HFF-Myc (cell line): ENCODE results near the gene ELMOD3.

Experiments
- DNase-seq: peaks from one replicate; pipeline ENCODE4 v3.0.0-alpha.2; 2011; ENCODE audit warnings: low read depth; ENCODE audit errors: extremely low read depth
- H3K4me3 ChIP-seq: replicated peaks from 2 replicates; pipeline ENCODE4 v1.5.1; 2011; ENCODE audit warnings: low read depth, mild to moderate bottlenecking, control low read depth, low read length
- CTCF ChIP-seq: IDR thresholded peaks from 2 replicates; pipeline ENCODE4 v1.5.1; 2012; ENCODE audit warnings: mild to moderate bottlenecking, low read depth, low read length, control low read depth; ENCODE audit errors: missing control alignments

Gene ELMOD3

GRCh38 chr2:85429213-85429923 lies 74.8 kb downstream of the ELMOD3 start:
- no peak for DNase-seq
- no peak overlapping the region for H3K4me3 ChIP-seq
- TF ChIP-seq CTCF, result no peak

DNA sequence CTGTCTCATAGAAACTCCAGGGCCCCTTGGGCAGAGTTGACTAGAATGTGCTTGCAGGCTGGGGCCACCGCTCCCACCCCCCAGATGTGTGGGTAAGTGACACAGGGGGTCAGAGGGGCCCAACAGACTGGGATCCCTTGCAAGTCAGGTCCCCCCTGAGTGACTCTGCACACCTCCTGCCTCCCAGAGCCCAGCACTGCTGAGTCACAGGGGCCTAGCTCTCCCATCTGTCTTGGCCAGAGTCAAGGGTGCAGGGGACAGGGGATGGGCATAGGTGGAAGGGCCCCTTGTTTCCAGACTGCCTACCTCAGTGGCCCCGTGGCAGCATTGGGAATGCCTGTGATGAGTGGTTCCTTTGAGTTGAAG lies 75.3 kb downstream of the ELMOD3 start:
- DNase-seq, result no peak
- no peak for TF ChIP-seq CTCF
- H3K4me3 ChIP-seq, result no peak overlapping the region

DNA sequence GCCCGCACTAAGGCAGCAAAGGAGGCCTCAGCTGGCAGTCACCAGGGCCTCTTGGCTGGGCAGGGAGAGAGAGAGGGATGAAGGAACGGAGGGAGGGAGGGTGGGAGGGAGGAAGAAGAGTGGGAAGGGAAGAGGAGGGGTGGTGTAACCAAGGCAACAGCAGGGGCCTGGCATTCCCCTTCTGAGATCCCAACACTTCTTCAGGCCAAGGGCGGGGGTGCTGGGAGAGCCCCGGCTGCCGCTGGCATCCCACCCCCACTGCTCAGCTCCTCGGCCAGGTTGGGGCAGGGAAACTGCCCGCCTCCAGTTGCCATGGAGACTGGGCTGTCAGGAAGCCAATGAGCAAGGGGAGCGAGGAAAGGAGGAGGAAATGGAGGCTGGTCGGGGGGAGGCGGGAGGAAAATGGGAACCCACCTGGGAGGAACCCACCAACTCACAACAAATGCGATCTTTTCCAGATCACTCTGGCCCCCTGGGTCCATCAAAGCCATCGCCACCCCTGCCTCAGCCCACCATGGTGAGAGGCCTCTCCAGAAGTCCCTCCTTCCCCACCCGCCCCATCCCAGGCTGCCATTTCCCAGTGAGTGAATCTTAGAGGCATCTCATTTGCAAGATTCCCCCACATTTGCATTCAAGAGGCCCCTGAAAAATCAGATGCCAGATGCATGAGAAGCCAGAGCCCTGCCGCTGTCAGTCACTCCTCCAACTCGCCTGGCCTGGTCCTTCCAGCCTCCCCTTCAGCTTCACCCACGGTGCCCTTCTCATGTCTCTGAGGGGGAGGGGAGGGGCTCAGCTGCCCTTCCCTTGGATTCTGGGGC lies 76.4 kb downstream of the ELMOD3 start:
- H3K4me3 ChIP-seq, result no peak overlapping the region
- DNase-seq, result no peak
- no peak for TF ChIP-seq CTCF

GRCh38 chr2:85431570-85432205 lies 77.1 kb downstream of the ELMOD3 start:
- DNase-seq, result no peak
- no peak for TF ChIP-seq CTCF
- no peak overlapping the region for H3K4me3 ChIP-seq

GRCh38 chr2:85433511-85434089 lies 79.0 kb downstream of the ELMOD3 start:
- peak; percentile 90 for DNase-seq
- no peak overlapping the region for H3K4me3 ChIP-seq
- no peak for TF ChIP-seq CTCF

- no peak for DNase-seq
- no peak for TF ChIP-seq CTCF
- no peak overlapping the region for H3K4me3 ChIP-seq
Measured at GRCh38 chr2:85434696-85435095, 80.1 kb downstream of the ELMOD3 start.
